DOHH2 (cell line): ENCODE results near the gene TUBA3C.
"Not testable (repeated sequence)": the region's sequence is repeated elsewhere in the genome, so short reads cannot be mapped to it uniquely, and the experiment has no call there.

Experiments
- H3F3A ChIP-seq: fragments of 200-600 bp; sonication (generic), shearing (Covaris generic); 2 replicates; pipeline ENCODE4 v1.6.0; 2016; ENCODE audit warnings: antibody characterized with exemption, mild to moderate bottlenecking; ENCODE audit not compliant: control insufficient read depth, insufficient read depth
- H3K27ac ChIP-seq: fragments of 200-600 bp; sonication (generic); 2 replicates; pipeline ENCODE4 v1.5.1; 2014; ENCODE audit warnings: low read depth, mild to moderate bottlenecking, low read length, moderate library complexity
- H3K27me3 ChIP-seq: fragments of 200-600 bp; sonication (generic); 2 replicates; pipeline ENCODE4 v1.6.1; 2014; ENCODE audit warnings: mild to moderate bottlenecking, low read length, mixed read lengths; ENCODE audit not compliant: control insufficient read depth
- H3K36me3 ChIP-seq: fragments of 200-600 bp; sonication (generic); 2 replicates; pipeline ENCODE4 v1.6.1; 2014; ENCODE audit warnings: mild to moderate bottlenecking, low read length, moderate library complexity, mixed read lengths; ENCODE audit not compliant: control insufficient read depth
- H3K4me1 ChIP-seq: fragments of 200-600 bp; sonication (generic); 2 replicates; pipeline ENCODE4 v1.6.1; 2014; ENCODE audit warnings: mild to moderate bottlenecking, low read length, mixed read lengths; ENCODE audit not compliant: control insufficient read depth
- H3K4me2 ChIP-seq: fragments of 200-600 bp; sonication (generic); 2 replicates; pipeline ENCODE4 v1.6.0; 2014; ENCODE audit warnings: mild to moderate bottlenecking, low read length, moderate library complexity
- H3K4me3 ChIP-seq: fragments of 200-600 bp; sonication (generic); 2 replicates; pipeline ENCODE4 v1.5.1; 2014; ENCODE audit warnings: mild to moderate bottlenecking, low read length, mixed read lengths
- H3K79me2 ChIP-seq: fragments of 200-600 bp; sonication (generic); 2 replicates; pipeline ENCODE4 v1.6.1; 2014; ENCODE audit warnings: mild to moderate bottlenecking, low read length, mixed read lengths; ENCODE audit not compliant: control insufficient read depth
- H3K9me2 ChIP-seq: fragments of 200-600 bp; sonication (generic); replicated peaks from 2 replicates; pipeline ENCODE4 v1.6.1; 2014; ENCODE audit warnings: mild to moderate bottlenecking, low read length, mixed read lengths; ENCODE audit not compliant: control insufficient read depth
- H3K9me3 ChIP-seq: fragments of 200-600 bp; sonication (generic); 2 replicates; pipeline ENCODE4 v1.6.1; 2014; ENCODE audit warnings: antibody characterized with exemption, low read length, mixed read lengths; ENCODE audit not compliant: control insufficient read depth, insufficient read depth
- H4K20me1 ChIP-seq: fragments of 200-600 bp; sonication (generic); 2 replicates; pipeline ENCODE4 v1.6.0; 2014; ENCODE audit warnings: low read depth, mild to moderate bottlenecking, antibody characterized with exemption, low read length, moderate library complexity; ENCODE audit not compliant: control insufficient read depth, insufficient read depth
- CTCF ChIP-seq: fragments of 200-600 bp; sonication (generic); IDR thresholded peaks from one replicate; pipeline ENCODE4 v1.5.1; 2014; ENCODE audit warnings: antibody characterized with exemption, mild to moderate bottlenecking, low read depth, low read length; ENCODE audit not compliant: poor library complexity, severe bottlenecking
- EZH2phosphoT487 ChIP-seq: fragments of 200-600 bp; sonication (generic); IDR thresholded peaks from 2 replicates; pipeline ENCODE4 v1.6.1; 2017; ENCODE audit warnings: borderline replicate concordance, mild to moderate bottlenecking, antibody characterized with exemption, low read length, moderate library complexity, mixed read lengths

Gene TUBA3C

GRCh38 chr13:19179916-19180315, 1.7 kb downstream of the TUBA3C start:
- no peak for TF ChIP-seq CTCF
- no peak for TF ChIP-seq EZH2phosphoT487
- Histone ChIP-seq H3K9me3 (peaks cover 9% of the 10 kb centered on the region; the same call in 1 of the 2 replicates), H3K9me2 (no peaks in the 10 kb centered on the region), H3K27me3 (no peaks in the 10 kb centered on the region), H3K27ac (no peak overlapping the region), H4K20me1 (no peaks in the 10 kb centered on the region), H3K4me1 (no peaks in the 10 kb centered on the region), H3K4me2 (no peak overlapping the region), H3K79me2 (no peaks in the 10 kb centered on the region), H3K4me3 (no peak overlapping the region), H3F3A (no peaks in the 10 kb centered on the region), H3K36me3 (no peaks in the 10 kb centered on the region)

- no peak for TF ChIP-seq CTCF
- TF ChIP-seq EZH2phosphoT487 = no peak
- no peaks in the 10 kb centered on the region for H4K20me1 ChIP-seq
- H3K4me3 ChIP-seq = no peak overlapping the region
These were observed 2.6 kb downstream of the TUBA3C start for GRCh38 chr13:19178901-19179593.

GRCh38 chr13:19176981-19177776, 4.4 kb downstream of the TUBA3C start:
- not testable (repeated sequence) for H3K79me2 ChIP-seq, H3K4me1 ChIP-seq, H3K27ac ChIP-seq, H3K27me3 ChIP-seq, H3K4me3 ChIP-seq, H3K9me2 ChIP-seq, H3F3A ChIP-seq, H4K20me1 ChIP-seq, H3K36me3 ChIP-seq, H3K4me2 ChIP-seq, H3K9me3 ChIP-seq

More at GRCh38 chr13:19178901-19179593, 2.6 kb downstream of the TUBA3C start:
- H3K79me2 ChIP-seq = no peaks in the 10 kb centered on the region
- no peaks in the 10 kb centered on the region for H3K9me2 ChIP-seq
- H3K4me1 ChIP-seq = no peaks in the 10 kb centered on the region
- H3K4me2 ChIP-seq = no peak overlapping the region
- H3F3A ChIP-seq = no peaks in the 10 kb centered on the region
- no peaks in the 10 kb centered on the region for H3K36me3 ChIP-seq
- no peaks in the 10 kb centered on the region for H3K27me3 ChIP-seq
- no peak overlapping the region for H3K27ac ChIP-seq
- peaks cover 9% of the 10 kb centered on the region; the same call in 1 of the 2 replicates for H3K9me3 ChIP-seq

GRCh38 chr13:19173752-19174151, 7.9 kb downstream of the TUBA3C start:
- H3K4me1 ChIP-seq = no peaks in the 10 kb centered on the region
- no peaks in the 10 kb centered on the region for H3K27me3 ChIP-seq
- no peak overlapping the region for H3K27ac ChIP-seq
- H3K9me2 ChIP-seq = no peaks in the 10 kb centered on the region
- peaks cover 6% of the 10 kb centered on the region; the same call in 1 of the 2 replicates for H3K9me3 ChIP-seq
- H3F3A ChIP-seq = no peaks in the 10 kb centered on the region
- TF ChIP-seq CTCF (no peak), EZH2phosphoT487 (no peak)
- no peaks in the 10 kb centered on the region for H3K36me3 ChIP-seq
- no peaks in the 10 kb centered on the region for H4K20me1 ChIP-seq
- H3K79me2 ChIP-seq = no peaks in the 10 kb centered on the region
- no peak overlapping the region for H3K4me2 ChIP-seq
- H3K4me3 ChIP-seq = no peak overlapping the region
